Trophoblast cell (in vitro differentiated cells and primary cell): ENCODE results near the gene IL15.

Experiments
- DNase-seq, 2 donors: peaks; one replicate each; pipeline ENCODE4 v3.0.0-alpha.2; 2016
- H2AFZ ChIP-seq: 2 replicates; pipeline ENCODE4 v1.6.1; 2013; ENCODE audit warnings: low read length, moderate library complexity, mild to moderate bottlenecking; ENCODE audit not compliant: insufficient read depth, poor library complexity
- H2AK5ac ChIP-seq: 2 replicates; pipeline ENCODE4 v1.6.1; 2013; ENCODE audit warnings: mild to moderate bottlenecking, low read length
- H2BK120ac ChIP-seq: 2 replicates; pipeline ENCODE4 v1.6.1; 2013; ENCODE audit warnings: low read length, mild to moderate bottlenecking, moderate library complexity; ENCODE audit not compliant: insufficient read depth, poor library complexity
- H2BK12ac ChIP-seq: 2 replicates; pipeline ENCODE4 v1.6.1; 2013; ENCODE audit warnings: mild to moderate bottlenecking, low read length, moderate library complexity
- H2BK5ac ChIP-seq: 2 replicates; pipeline ENCODE4 v1.6.1; 2013; ENCODE audit warnings: low read length, low read depth, moderate library complexity, mild to moderate bottlenecking; ENCODE audit not compliant: poor library complexity
- H3K14ac ChIP-seq: 2 replicates; pipeline ENCODE4 v1.6.1; 2013; ENCODE audit warnings: mild to moderate bottlenecking, low read length
- H3K18ac ChIP-seq: 2 replicates; pipeline ENCODE4 v1.6.1; 2013; ENCODE audit warnings: mild to moderate bottlenecking, low read length
- H3K23ac ChIP-seq: 2 replicates; pipeline ENCODE4 v1.6.1; 2013; ENCODE audit warnings: low read length
- H3K27ac ChIP-seq: 2 replicates; pipeline ENCODE4 v1.5.1; 2013; ENCODE audit warnings: low read depth, mild to moderate bottlenecking, inconsistent platforms, low read length, moderate library complexity
- H3K27me3 ChIP-seq: 2 replicates; pipeline ENCODE4 v1.6.1; 2013; ENCODE audit warnings: inconsistent platforms, mild to moderate bottlenecking, low read length, moderate library complexity; ENCODE audit not compliant: insufficient read depth
- H3K36me3 ChIP-seq, 2 experiments: 1 replicate in 1 of 2; 2 replicates in 1 of 2; pipeline ENCODE4 v1.6.1; 2013; ENCODE audit warnings: low read length in 2 of 2, mild to moderate bottlenecking in 2 of 2, moderate library complexity in 1 of 2; ENCODE audit not compliant: insufficient read depth in 2 of 2, control insufficient read depth in 1 of 2
- H3K4ac ChIP-seq: 2 replicates; pipeline ENCODE4 v1.6.1; 2013; ENCODE audit warnings: low read depth, mild to moderate bottlenecking, low read length, moderate library complexity
- H3K4me1 ChIP-seq, 2 experiments: 1 replicate in 1 of 2; 2 replicates in 1 of 2; pipeline ENCODE4 v1.6.1; 2013; ENCODE audit warnings: low read length in 2 of 2, mild to moderate bottlenecking in 2 of 2, moderate library complexity in 1 of 2; ENCODE audit not compliant: insufficient read depth in 2 of 2, control insufficient read depth in 1 of 2
- H3K4me2 ChIP-seq: 2 replicates; pipeline ENCODE4 v1.6.1; 2013; ENCODE audit warnings: inconsistent platforms, mild to moderate bottlenecking, low read length, moderate library complexity
- H3K4me3 ChIP-seq: 2 replicates; pipeline ENCODE4 v1.5.1; 2013; ENCODE audit warnings: mild to moderate bottlenecking, low read depth, low read length, inconsistent platforms
- H3K79me1 ChIP-seq: one replicate; pipeline ENCODE4 v1.6.1; 2013; ENCODE audit warnings: low read length
- H3K79me2 ChIP-seq: 2 replicates; pipeline ENCODE4 v1.6.1; 2013; ENCODE audit warnings: low read length, mild to moderate bottlenecking; ENCODE audit not compliant: control insufficient read depth, insufficient read depth, poor library complexity
- H3K9ac ChIP-seq: 2 replicates; pipeline ENCODE4 v1.6.1; 2013; ENCODE audit warnings: mild to moderate bottlenecking, low read length
- H3K9me3 ChIP-seq: 2 replicates; pipeline ENCODE4 v1.6.1; 2013; ENCODE audit warnings: low read depth, mild to moderate bottlenecking, control low read depth, inconsistent platforms, low read length; ENCODE audit not compliant: insufficient read depth
- H4K12ac ChIP-seq: 2 replicates; pipeline ENCODE4 v1.6.1; 2013; ENCODE audit warnings: low read depth, mild to moderate bottlenecking, low read length, moderate library complexity
- H4K8ac ChIP-seq: 2 replicates; pipeline ENCODE4 v1.6.1; 2013; ENCODE audit warnings: low read depth, mild to moderate bottlenecking, low read length, moderate library complexity
- H4K91ac ChIP-seq: one replicate; pipeline ENCODE4 v1.6.1; 2013; ENCODE audit warnings: low read depth, mild to moderate bottlenecking, low read length, moderate library complexity
- WGBS: extraction: QIAGEN DNeasy Blood & Tissue Kit; methylation state at CpG from one replicate; pipeline ENCODE4 v1.1.7; 2013; ENCODE audit warnings: missing lambda C conversion rate; ENCODE audit not compliant: insufficient read length, insufficient coverage; ENCODE audit errors: extremely low coverage; 5-methylcytosine and 5-hydroxymethylcytosine counted together

Gene IL15

DNA sequence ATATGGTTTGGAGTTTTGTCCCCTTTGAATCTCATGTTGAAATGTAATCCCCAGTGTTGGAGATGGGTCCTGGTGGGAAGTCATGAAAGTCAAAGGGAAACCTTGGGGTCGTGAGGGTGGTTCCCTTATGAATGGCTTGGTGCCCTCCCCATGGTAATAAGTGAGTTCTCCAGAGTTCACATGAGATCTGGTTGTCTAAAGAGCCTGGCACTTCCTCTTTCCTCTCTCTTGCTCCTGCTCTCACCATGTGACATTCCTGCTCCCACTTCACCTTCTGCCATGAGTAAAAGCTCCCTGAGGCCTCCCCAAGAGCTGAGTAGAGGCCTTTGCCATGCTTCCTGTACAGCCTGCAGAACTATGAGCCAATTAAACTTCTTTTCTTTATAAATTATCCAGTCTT lies 5.5 kb upstream of the IL15 start:
- no peaks in the 10 kb centered on the region for H3K4me1 ChIP-seq
- WGBS, result no CpG with 5 or more reads among the region's 1 CpG

DNA sequence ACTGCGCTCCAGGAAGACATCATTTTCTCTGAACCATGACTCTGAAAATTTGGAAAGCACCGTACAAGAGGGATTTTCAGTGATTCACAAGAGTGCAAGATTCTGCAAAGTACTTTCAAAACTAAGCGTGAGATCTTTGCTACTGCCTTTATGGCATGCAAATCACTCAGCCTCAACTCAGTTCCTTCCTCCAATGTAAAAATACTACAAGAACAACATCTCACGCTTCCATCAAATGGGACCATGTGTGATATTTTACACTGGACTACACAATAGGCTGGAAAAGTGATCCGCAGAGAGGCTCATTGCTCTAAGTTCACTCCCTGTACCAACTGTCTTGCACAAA lies 674 bp upstream of the IL15 start:
- no peak overlapping the region for H2BK5ac ChIP-seq
- no peaks in the 10 kb centered on the region for H3K79me2 ChIP-seq
- WGBS, result no CpG with 5 or more reads among the region's 5 CpGs
- H2AK5ac ChIP-seq, result no peak overlapping the region
- no peak overlapping the region for H4K8ac ChIP-seq
- H3K9me3 ChIP-seq, result no peaks in the 10 kb centered on the region
- H4K12ac ChIP-seq, result no peak overlapping the region
- H2BK120ac ChIP-seq, result no peak overlapping the region
- peaks cover 0 to 4% of the 10 kb centered on the region in 2 experiments for H3K4me1 ChIP-seq
- H2AFZ ChIP-seq, result no peak overlapping the region
- H3K9ac ChIP-seq, result no peak overlapping the region
- no peak overlapping the region for H3K14ac ChIP-seq
- no peaks in the 10 kb centered on the region for H3K79me1 ChIP-seq
- peak overlapping the region; percentile 75 for H3K4me2 ChIP-seq
- DNase-seq, result no peak
- H3K27me3 ChIP-seq, result peaks cover 8% of the 10 kb centered on the region
- H3K36me3 ChIP-seq, result no peaks in the 10 kb centered on the region
- H3K27ac ChIP-seq, result no peak overlapping the region
- H3K23ac ChIP-seq, result no peak overlapping the region
- H2BK12ac ChIP-seq, result no peak overlapping the region
- H3K18ac ChIP-seq, result no peak overlapping the region
- H4K91ac ChIP-seq, result no peak overlapping the region
- no peak overlapping the region for H3K4ac ChIP-seq
- H3K4me3 ChIP-seq, result no peak overlapping the region

More for the DNA sequence above, 5.5 kb upstream of the IL15 start:
- H2AK5ac ChIP-seq, result no peak overlapping the region
- no peak overlapping the region for H3K27ac ChIP-seq
- no peak overlapping the region for H4K91ac ChIP-seq
- no peak overlapping the region for H2AFZ ChIP-seq
- H3K23ac ChIP-seq, result no peak overlapping the region
- peaks cover 1% of the 10 kb centered on the region for H3K27me3 ChIP-seq
- no peaks in the 10 kb centered on the region for H3K79me1 ChIP-seq
- no peak overlapping the region for H3K9ac ChIP-seq
- H3K4ac ChIP-seq, result no peak overlapping the region
- H2BK5ac ChIP-seq, result no peak overlapping the region
- H2BK120ac ChIP-seq, result no peak overlapping the region
- no peaks in the 10 kb centered on the region for H3K79me2 ChIP-seq
- H3K4me2 ChIP-seq, result no peak overlapping the region
- no peak for DNase-seq
- no peak overlapping the region for H3K4me3 ChIP-seq
- H2BK12ac ChIP-seq, result no peak overlapping the region
- H3K9me3 ChIP-seq, result no peaks in the 10 kb centered on the region
- no peaks in the 10 kb centered on the region for H3K36me3 ChIP-seq
- no peak overlapping the region for H3K14ac ChIP-seq
- no peak overlapping the region for H3K18ac ChIP-seq
- no peak overlapping the region for H4K8ac ChIP-seq
- no peak overlapping the region for H4K12ac ChIP-seq

DNA sequence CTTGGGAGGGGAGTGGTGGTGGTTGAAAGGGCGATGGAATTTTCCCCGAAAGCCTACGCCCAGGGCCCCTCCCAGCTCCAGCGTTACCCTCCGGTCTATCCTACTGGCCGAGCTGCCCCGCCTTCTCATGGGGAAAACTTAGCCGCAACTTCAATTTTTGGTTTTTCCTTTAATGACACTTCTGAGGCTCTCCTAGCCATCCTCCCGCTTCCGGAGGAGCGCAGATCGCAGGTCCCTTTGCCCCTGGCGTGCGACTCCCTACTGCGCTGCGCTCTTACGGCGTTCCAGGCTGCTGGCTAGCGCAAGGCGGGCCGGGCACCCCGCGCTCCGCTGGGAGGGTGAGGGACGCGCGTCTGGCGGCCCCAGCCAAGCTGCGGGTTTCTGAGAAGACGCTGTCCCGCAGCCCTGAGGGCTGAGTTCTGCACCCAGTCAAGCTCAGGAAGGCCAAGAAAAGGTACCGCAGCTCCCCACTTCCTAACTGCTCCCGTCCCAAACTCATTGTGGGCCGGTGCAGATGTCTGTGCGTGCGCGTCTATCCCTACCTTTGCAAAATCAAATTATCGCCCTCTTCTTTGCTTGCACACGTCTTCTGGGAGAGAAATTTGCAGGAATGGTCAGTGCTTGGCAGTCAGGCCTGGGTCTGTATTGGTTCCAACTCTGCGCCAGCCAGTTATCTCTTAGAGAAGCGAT lies 533 bp downstream of the IL15 start:
- WGBS, result no CpG with 5 or more reads among the region's 41 CpGs
- H3K79me1 ChIP-seq, result no peaks in the 10 kb centered on the region
- no peak overlapping the region for H3K4ac ChIP-seq
- no peaks in the 10 kb centered on the region for H3K9me3 ChIP-seq
- H2AK5ac ChIP-seq, result no peak overlapping the region
- no peaks in the 10 kb centered on the region for H3K79me2 ChIP-seq
- H2AFZ ChIP-seq, result peak overlapping the region; percentile 27
- no peak overlapping the region for H3K27ac ChIP-seq
- H3K18ac ChIP-seq, result no peak overlapping the region
- no peak overlapping the region for H4K12ac ChIP-seq
- no peak overlapping the region for H3K23ac ChIP-seq
- peak; percentile 28 to 64 for DNase-seq
- H2BK120ac ChIP-seq, result no peak overlapping the region
- H3K27me3 ChIP-seq, result peaks cover 8% of the 10 kb centered on the region
- no peak overlapping the region for H2BK5ac ChIP-seq
- H3K36me3 ChIP-seq, result no peaks in the 10 kb centered on the region
- H2BK12ac ChIP-seq, result no peak overlapping the region
- no peak overlapping the region for H4K8ac ChIP-seq
- peak overlapping the region; percentile 75 for H3K4me2 ChIP-seq
- H3K9ac ChIP-seq, result no peak overlapping the region
- no peak overlapping the region for H4K91ac ChIP-seq
- H3K14ac ChIP-seq, result no peak overlapping the region
- peak overlapping the region; percentile 23 for H3K4me3 ChIP-seq
- H3K4me1 ChIP-seq, result peaks cover 0 to 4% of the 10 kb centered on the region in 2 experiments

DNA sequence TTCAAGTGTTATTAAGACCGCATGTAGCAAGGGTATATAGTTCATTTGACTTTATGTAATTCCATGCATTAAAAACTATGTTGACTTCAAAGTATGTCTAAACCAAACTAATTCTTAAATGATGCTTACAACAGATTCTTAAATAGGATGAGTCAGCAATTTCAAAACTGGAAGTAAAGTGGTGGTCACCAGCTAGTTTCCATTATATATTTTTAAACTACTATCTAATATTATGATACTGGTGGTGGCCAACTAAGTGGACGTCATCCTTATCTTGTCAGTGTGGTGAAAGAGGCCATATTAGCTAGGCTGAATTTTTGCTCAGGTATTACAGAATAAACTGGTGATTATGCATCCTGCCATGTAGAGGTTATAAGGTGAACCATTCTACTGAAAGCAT lies 1.2 kb downstream of the IL15 start:
- Histone ChIP-seq H2BK5ac (no peak overlapping the region), H3K23ac (no peak overlapping the region), H3K4ac (no peak overlapping the region), H3K4me2 (no peak overlapping the region), H4K8ac (no peak overlapping the region), H2AFZ (no peak overlapping the region), H4K91ac (no peak overlapping the region), H2BK120ac (no peak overlapping the region), H3K27ac (no peak overlapping the region), H3K9ac (no peak overlapping the region), H3K9me3 (no peaks in the 10 kb centered on the region), H3K36me3 (no peaks in the 10 kb centered on the region), H3K79me1 (no peaks in the 10 kb centered on the region), H3K79me2 (no peaks in the 10 kb centered on the region), H3K18ac (no peak overlapping the region), H3K14ac (no peak overlapping the region), H2AK5ac (no peak overlapping the region), H3K4me3 (no peak overlapping the region), H3K27me3 (peaks cover 8% of the 10 kb centered on the region), H4K12ac (no peak overlapping the region), H3K4me1 (peaks cover 0 to 4% of the 10 kb centered on the region in 2 experiments), H2BK12ac (no peak overlapping the region)
- no CpG with 5 or more reads among the region's 2 CpGs for WGBS
- DNase-seq, result no peak
